AG09309 (cell line): Measurements from ENCODE around the gene CTLA4.

Source experiments
- DNase-seq: peaks from one replicate; pipeline ENCODE4 v3.0.0-alpha.2; 2010; ENCODE audit warnings: low read depth
- H3K4me3 ChIP-seq: 2 replicates; pipeline ENCODE4 v1.5.1; 2011; ENCODE audit warnings: mild to moderate bottlenecking, low read depth, low read length, moderate library complexity; ENCODE audit not compliant: control insufficient read depth
- CTCF ChIP-seq: IDR thresholded peaks from 2 replicates; pipeline ENCODE4 v1.5.1; 2011; ENCODE audit warnings: mild to moderate bottlenecking, low read depth, low read length, inconsistent platforms; ENCODE audit not compliant: insufficient read depth, control insufficient read depth; ENCODE audit errors: missing control alignments

CTLA4 gene

GRCh38 chr2:203853271-203853670 lies 14.3 kb upstream of the CTLA4 start:
- no peak for TF ChIP-seq CTCF
- no peak overlapping the region for H3K4me3 ChIP-seq

GRCh38 chr2:203853722-203854121 lies 13.8 kb upstream of the CTLA4 start:
- TF ChIP-seq CTCF = no peak
- no peak overlapping the region for H3K4me3 ChIP-seq
- no peak for DNase-seq

More at GRCh38 chr2:203853271-203853670, 14.3 kb upstream of the CTLA4 start:
- DNase-seq = no peak

GRCh38 chr2:203855274-203855673 lies 12.3 kb upstream of the CTLA4 start:
- no peak for TF ChIP-seq CTCF
- DNase-seq = no peak
- no peak overlapping the region for H3K4me3 ChIP-seq

- no peak overlapping the region for H3K4me3 ChIP-seq
- no peak for TF ChIP-seq CTCF
- no peak for DNase-seq
These were observed 9.9 kb upstream of the CTLA4 start for GRCh38 chr2:203857656-203858055.

GRCh38 chr2:203858176-203858575 lies 9.4 kb upstream of the CTLA4 start:
- no peak for DNase-seq
- no peak overlapping the region for H3K4me3 ChIP-seq
- no peak for TF ChIP-seq CTCF

GRCh38 chr2:203859030-203859789 lies 8.4 kb upstream of the CTLA4 start:
- no peak for DNase-seq
- H3K4me3 ChIP-seq = no peak overlapping the region
- TF ChIP-seq CTCF = no peak
